GM10248 (cell line): ENCODE data around the gene UQCC5.

Source experiments
- CTCF ChIA-PET: fragments of 300-600 bp; sonication (Branson Sonifier 250); formaldehyde crosslinking; extraction: SDS; loops from one replicate; lab custom pipeline; 2021; ENCODE audit warnings: antibody characterized with exemption; lab: Yijun Ruan, JAX
- POLR2A ChIA-PET: fragments of 350-650 bp; sonication (Branson Sonifier 250); formaldehyde crosslinking; extraction: SDS; loops from one replicate; lab custom pipeline; 2020; ENCODE audit warnings: antibody characterized with exemption; lab: Yijun Ruan, JAX
- DNase-seq: peaks from one replicate; pipeline ENCODE4 v3.0.0; 2012; ENCODE audit errors: extremely low spot score
- CTCF ChIP-seq: IDR thresholded peaks from 2 replicates; pipeline ENCODE4 v1.5.1; 2012; ENCODE audit warnings: mild to moderate bottlenecking, low read depth; ENCODE audit errors: extremely low read depth, missing control alignments, control extremely low read depth

Gene UQCC5

GRCh38 chr3:52557011-52557960 lies 20.9 kb downstream of the UQCC5 start:
- ChIA-PET POLR2A (no interaction called here), CTCF (interaction anchor here (0.7 to 1.3 kb wide), 3 partner anchors 11 to 16 kb away, joined by 3 read pairs; no protein-coding TSS in a partner anchor)
- no peak for TF ChIP-seq CTCF
- no peak for DNase-seq

GRCh38 chr3:52558436-52558835 lies 22.0 kb downstream of the UQCC5 start:
- TF ChIP-seq CTCF = no peak
- ChIA-PET POLR2A (no interaction called here), CTCF (interaction anchor here (1.3 kb wide), 1 partner anchor 15 kb away, joined by 3 read pairs; no protein-coding TSS in a partner anchor)
- DNase-seq = no peak

DNA sequence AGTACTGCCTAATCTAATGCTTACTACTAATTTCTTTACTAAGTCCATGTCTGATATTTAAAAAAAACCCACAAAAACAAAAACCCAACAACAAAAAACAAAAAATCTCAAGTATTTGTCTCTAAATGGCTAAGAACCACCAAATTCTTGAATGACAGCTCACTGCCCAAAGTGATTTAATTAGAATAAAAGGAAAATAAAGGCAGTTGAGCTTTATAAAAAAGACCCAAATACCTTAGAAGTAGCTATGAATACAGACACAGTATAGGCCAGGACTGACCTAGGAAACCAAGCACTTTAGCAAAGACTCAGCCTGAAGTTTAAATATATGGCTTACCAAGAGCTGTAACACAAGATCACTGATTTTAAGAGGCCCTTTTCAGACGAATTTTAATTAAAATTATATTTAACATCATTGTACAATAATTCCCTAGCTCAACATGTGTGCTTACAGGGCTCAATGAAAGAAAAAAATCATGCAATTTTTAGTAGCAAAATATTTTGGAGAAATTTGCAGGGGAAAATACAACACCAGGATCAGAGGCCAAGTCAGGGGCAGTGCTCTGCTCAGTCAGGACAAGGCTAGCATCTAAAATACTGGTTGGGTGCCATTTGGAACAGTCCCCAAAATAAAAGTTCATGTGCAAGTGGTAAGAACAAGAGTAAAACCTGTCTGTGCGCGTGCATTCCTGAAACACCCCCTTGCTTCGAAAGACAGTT lies 24.8 kb downstream of the UQCC5 start:
- CTCF ChIA-PET = interaction anchor here (0.6 to 1.8 kb wide), 5 partner anchors 9 to 81 kb away, joined by 3 to 5 read pairs (median 3); no protein-coding TSS in a partner anchor
- POLR2A ChIA-PET = interaction anchor here (1.6 kb wide), 1 partner anchor 25 kb away, joined by 4 read pairs; the partner anchor contains the start of gene UQCC5
- no peak for DNase-seq
- TF ChIP-seq CTCF = no peak

DNA sequence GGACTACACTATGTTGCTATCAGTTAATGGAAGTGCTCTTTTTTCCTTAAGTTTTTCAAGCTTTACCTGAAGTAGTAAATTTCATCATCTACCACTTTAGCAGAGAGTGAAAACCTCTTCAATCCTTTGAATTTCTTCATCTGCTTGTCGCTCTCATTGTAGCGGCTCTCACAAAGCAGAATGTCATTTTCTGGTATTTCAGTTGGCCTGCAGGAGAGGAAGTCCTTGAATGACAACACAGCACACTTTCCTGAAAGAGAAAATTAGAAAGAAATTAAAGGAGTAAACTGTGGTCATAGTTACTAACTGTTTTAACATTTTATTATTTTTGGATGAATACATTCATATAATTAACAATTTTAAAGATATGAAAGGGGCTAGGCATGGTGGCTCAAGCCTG lies 27.6 kb downstream of the UQCC5 start:
- ChIA-PET POLR2A (no interaction called here), CTCF (no interaction called here)
- no peak for DNase-seq
- no peak for TF ChIP-seq CTCF

GRCh38 chr3:52568069-52568468 lies 31.7 kb downstream of the UQCC5 start:
- CTCF ChIA-PET = interaction anchor here (0.8 kb wide), 1 partner anchor 11 kb away, joined by 3 read pairs; no protein-coding TSS in a partner anchor
- DNase-seq = no peak
- TF ChIP-seq CTCF = no peak
- POLR2A ChIA-PET = no interaction called here

GRCh38 chr3:52570076-52570475 lies 33.7 kb downstream of the UQCC5 start:
- TF ChIP-seq CTCF = no peak
- no peak for DNase-seq
- CTCF ChIA-PET = interaction anchor here (0.8 to 1.3 kb wide), 3 partner anchors 9 to 23 kb away, joined by 3 to 4 read pairs (median 3); no protein-coding TSS in a partner anchor
- POLR2A ChIA-PET = interaction anchor here (1.2 kb wide), 1 partner anchor 34 kb away, joined by 3 read pairs; the partner anchor contains the start of gene UQCC5
